HG03060 (cell line): ENCODE data around the gene OAS2.

ENCODE experiments used
- ATAC-seq: cut with Tn5 transposase; IDR thresholded peaks from one replicate; pipeline ENCODE4 v1.9.1; 2021; ENCODE audit warnings: low read depth, moderate number of reproducible peaks; ENCODE audit not compliant: unreplicated experiment

Gene OAS2, protein sequence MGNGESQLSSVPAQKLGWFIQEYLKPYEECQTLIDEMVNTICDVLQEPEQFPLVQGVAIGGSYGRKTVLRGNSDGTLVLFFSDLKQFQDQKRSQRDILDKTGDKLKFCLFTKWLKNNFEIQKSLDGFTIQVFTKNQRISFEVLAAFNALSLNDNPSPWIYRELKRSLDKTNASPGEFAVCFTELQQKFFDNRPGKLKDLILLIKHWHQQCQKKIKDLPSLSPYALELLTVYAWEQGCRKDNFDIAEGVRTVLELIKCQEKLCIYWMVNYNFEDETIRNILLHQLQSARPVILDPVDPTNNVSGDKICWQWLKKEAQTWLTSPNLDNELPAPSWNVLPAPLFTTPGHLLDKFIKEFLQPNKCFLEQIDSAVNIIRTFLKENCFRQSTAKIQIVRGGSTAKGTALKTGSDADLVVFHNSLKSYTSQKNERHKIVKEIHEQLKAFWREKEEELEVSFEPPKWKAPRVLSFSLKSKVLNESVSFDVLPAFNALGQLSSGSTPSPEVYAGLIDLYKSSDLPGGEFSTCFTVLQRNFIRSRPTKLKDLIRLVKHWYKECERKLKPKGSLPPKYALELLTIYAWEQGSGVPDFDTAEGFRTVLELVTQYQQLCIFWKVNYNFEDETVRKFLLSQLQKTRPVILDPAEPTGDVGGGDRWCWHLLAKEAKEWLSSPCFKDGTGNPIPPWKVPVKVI

DNA sequence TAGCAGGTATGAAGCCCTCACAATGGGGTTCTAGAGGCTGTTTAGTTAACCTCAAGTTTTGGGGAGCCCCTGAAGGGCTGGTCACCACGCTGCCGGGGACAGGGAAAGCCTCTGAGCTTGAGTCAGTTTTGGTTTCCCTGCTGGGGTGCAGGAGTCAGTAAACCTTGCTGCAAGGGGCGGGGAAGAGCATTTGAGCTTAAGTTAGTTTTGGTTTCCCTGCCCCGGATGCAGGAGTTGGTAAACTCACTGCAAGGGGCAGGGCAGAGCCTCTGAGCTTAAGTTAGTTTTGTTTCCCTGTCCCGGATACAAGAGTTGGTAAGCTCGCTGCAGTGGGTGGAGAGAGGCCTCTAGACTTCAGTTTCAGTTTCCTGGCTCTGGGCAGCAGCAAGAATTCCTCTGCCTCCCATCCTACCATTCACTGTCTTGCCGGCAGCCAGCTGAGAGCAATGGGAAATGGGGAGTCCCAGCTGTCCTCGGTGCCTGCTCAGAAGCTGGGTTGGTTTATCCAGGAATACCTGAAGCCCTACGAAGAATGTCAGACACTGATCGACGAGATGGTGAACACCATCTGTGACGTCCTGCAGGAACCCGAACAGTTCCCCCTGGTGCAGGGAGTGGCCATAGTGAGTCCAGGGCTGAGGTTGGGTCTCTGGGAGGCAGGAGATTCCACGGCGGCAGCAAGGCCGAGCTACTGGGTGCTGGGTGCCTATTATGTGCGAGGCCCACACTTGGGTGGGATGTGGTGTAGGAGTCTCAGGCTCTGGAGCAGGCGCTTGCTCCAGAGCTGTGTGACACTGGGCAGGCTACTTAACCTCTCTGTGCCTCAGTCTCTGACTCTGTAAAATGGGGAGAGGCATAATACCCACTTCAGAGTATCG, at the start of gene OAS2:
Gene OAS2, plus strand, starts transcription at position 357 of the 878 bp plus-strand sequence. Its CDS starts 90 bp downstream, at position 447.
- ATAC-seq: peak; percentile 57

DNA sequence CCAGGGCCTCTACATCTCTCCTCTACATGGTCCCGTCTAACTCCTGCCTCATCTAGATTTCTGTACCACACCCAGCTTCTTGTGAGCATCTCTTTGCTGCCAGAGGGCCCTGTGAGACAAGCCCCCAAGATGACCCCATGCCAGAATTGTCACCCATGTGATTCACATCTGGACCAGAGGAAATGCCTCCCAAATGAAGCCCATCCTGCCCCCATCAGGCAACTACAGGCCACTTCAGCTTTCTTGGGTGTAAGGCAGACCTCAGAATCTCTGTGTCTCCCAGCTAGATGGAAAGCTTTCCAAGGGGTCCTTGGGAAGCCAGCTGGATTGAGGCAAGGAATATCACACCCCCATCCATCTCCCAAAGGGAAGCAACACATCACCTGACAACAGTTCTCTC, 49.3 kb upstream of the OAS2 start:
- no peak for ATAC-seq

DNA sequence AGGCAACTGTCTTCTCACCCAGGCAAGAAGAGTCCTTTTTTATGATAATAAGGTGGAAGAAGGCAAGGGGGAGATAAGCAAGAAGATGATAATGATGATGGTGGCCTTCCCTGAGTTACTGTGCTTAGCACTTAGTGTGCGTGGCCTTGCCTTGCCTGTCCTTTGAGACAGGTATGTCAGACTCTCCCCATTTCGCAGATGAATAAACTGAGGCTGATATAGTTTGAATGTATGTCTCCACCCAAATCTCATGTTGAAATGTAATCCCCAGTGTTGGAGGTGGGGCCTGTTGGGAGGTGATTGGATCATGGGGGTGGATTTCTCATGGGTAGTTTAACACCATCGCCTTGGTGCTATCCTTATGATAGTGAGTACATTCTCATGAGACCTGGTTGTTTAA, 48.6 kb upstream of the OAS2 start:
- ATAC-seq: no peak

DNA sequence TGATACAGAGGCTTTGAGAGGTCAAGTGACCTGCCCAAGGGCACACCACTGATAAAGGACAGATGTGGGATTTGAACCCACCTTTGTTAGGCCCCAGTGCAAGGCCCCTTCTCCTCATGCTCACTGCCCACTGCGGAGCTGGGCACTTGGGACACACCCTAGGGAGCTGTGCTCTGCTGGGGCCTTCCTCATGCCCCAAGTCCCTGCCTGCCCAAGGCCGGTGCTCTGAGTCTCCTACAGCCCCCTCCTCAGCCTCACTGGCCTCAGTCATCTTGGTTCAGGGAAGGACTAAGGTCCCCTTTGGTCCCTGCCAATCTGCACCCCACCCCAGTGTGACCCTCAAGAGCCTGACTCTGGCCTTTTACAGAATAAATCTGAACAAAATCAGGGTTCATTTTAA, 48.0 kb upstream of the OAS2 start:
- no peak for ATAC-seq

DNA sequence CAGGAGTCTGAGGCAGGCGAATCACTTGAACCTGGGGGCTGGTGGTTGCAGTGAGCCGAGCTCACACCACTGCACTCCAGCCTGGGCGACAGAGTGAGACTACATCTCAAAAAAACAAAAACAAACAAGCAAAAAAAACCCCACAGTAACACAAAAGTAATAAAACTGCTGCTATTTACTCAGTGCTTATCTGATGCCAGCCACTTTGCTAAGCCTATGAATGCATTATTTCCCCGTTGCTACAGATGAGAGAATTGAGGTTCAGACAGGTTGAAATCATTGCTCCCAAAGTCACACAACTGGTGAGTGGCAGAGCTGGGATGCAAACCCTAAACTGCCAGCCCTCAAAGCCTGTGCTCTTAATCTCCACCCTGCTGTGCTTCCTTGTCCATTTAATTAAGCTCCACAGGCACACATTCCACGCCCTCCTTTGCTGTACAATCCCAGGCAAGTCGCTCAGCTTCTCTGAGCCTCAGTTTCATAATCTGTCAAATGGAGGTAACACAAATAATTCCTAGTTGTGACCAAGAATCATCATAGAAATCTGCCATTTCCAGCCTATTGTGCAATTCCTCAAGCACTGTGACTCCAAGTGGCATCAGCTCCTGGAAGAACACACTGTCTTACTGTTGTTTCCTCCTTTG, 45.7 kb upstream of the OAS2 start:
- no peak for ATAC-seq

DNA sequence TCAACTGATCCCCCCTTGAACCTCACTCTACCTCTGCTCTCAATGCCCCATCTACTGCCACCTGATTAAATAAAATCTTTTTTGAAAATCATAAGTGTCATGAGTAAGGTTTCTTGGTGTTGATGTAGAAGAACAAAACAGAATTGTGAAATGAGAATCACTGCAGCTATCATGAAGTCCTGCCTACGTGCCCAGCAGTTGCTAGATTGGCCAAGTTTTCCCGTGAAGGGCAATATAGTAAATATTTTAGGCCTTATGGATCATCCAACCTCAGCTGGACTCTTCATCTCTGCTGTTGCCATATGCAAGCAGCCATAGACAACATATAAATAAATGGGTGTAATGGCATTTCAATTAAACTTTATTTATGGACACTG, 45.2 kb upstream of the OAS2 start:
- ATAC-seq: no peak

DNA sequence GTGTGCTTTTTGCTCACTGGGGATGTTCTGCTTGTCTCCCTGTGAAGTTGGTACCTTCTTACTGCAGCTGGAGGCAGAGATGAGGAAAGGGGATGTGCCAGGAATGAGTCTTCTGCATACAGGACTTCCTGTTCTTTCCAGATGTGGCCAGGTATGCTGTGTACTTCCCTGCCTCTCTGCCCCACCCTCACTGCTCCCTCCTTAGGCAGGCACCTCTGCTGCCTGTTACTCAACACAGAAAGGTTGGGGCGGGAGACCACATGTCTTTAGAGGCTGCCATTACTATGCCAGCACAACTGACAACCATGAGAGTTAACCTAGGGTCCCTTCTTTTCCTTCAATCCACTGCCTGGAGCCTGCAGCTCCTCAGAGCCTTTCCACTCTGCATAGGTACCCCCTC, 42.1 kb upstream of the OAS2 start:
- ATAC-seq: no peak

DNA sequence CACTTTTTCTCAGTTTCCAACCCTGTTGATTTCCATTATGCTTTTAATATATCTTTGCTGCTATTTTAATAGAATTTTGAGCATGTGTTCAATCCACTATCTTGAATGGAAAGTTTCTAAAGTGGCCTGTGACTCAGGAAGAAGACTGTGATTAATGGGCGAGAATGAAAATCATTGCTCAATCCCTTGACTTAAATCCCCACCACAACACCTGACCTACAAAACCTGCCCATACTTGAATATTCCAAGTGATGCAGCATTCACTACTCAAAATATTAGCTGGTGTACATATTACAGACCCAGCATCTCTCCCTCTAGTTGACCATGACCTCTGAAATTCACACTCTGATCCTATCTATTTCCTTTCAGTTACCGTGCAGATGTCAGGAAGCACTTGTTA, 41.4 kb upstream of the OAS2 start:
- no peak for ATAC-seq

DNA sequence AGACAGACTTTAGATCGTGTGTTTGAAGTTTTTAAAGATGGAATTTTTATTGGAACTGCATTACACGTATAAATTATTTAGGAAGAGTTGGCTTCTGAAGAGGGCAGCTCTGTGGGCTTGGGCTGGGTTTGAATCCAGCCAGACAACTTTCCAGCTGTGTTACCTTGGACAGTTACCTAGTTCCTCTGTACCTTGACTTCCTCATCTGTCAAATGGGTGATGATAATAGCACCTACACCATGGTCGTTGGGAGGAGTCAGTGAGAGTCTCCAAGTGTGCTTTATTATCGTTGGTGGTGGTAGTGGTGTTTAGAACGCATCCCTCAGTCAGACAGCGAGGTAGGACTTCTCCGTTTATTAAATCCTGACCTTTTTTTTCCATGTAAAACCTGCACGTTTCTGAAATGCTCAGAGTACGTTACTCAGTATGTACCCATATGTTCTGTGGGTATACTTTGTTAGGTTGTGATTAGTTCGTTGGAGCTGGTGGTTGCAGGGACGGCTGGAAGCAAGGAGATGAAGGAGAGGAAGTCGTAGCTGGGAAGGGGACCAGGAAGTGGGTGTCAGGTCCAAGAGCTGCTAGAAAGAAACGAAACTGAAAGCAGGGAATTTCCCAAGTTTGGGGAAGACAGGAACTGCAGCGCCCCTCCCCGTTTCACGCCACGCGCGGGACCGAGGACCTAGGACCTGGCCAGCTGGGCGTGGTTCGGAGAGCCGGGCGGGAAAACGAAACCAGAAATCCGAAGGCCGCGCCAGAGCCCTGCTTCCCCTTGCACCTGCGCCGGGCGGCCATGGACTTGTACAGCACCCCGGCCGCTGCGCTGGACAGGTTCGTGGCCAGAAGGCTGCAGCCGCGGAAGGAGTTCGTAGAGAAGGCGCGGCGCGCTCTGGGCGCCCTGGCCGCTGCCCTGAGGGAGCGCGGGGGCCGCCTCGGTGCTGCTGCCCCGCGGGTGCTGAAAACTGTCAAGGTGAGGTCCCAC, 40.3 kb upstream of the OAS2 start, which contains the start of gene OAS3:
Gene OAS3, plus strand, starts transcription at position 734 of the 979 bp plus-strand sequence. Its CDS starts 57 bp downstream, at position 791.
- no peak for ATAC-seq

DNA sequence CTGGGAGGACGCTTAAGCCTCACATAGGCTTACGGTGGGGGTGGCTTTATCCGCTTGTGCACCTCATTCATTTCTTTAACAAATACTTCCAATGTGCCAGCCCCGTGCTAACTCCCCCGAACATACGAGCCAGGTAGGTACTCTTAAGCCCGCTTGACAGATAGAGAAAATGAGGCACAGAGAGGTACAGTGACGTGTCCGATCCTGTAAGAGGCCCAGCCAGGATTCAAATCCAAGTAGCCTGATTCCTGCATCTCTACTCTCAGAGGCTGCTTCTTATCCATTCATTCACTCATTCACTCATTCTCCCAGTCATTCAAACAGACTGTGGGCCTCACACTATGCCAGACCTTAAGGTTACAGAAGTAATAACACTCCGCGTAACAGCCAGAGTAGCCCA, 39.6 kb upstream of the OAS2 start:
- ATAC-seq: no peak

DNA sequence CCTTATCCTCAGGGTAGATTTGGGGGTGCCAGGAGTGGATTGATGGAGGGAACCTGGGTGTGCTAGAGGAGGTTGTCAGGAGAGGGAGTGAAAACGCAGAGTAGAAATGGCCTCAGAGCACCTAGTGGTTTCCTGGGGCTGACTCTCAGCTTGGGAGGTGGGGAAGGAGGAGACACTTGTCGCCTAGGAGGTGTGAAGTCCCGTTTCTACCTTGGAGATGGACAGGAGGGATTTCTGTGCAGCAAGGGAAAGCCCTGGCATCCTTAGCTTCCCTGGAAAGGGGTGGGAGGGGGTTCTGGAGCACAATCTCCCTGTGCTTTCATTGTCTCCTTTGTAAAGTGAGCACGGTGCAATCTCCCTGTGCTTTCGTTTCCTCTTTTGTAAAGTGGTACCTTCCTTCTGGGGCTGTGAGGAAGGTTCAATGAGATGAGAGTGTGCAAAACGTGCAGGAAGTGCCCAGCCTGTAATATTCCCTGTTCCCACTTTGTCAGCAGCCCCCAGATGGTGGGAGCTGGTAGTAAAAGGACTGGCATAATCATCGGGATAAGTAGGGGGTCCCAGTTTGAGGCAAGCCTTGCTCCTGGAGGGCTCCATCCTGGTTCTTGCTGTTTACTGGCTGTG, 38.4 kb upstream of the OAS2 start:
- ATAC-seq: peak; percentile 70

DNA sequence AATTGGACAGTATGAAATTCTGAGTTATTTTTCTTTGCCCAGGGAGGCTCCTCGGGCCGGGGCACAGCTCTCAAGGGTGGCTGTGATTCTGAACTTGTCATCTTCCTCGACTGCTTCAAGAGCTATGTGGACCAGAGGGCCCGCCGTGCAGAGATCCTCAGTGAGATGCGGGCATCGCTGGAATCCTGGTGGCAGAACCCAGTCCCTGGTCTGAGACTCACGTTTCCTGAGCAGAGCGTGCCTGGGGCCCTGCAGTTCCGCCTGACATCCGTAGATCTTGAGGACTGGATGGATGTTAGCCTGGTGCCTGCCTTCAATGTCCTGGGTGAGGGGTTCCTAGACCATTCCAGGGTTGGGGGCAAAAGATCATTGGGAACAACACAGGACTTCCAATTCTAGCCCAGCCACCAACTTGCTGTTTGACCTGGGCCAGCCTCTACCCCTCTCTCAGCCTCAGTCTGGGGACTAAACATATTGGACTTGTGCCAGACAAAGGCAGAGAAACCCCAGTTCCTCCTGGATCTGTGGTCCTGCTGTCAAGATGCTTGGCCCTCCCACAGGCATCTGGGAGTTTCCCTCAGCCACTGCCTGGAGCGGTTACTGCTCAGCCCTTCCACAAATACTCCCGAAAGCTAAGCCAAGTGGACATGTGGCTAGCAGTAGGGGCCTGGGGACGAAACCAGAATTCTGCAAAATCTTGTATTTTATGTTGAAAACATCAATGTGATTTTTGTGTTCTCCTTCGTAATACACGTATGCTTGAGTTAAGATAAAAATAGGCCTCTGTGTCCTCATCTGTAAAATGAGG, 36.6 kb upstream of the OAS2 start:
- ATAC-seq: no peak

DNA sequence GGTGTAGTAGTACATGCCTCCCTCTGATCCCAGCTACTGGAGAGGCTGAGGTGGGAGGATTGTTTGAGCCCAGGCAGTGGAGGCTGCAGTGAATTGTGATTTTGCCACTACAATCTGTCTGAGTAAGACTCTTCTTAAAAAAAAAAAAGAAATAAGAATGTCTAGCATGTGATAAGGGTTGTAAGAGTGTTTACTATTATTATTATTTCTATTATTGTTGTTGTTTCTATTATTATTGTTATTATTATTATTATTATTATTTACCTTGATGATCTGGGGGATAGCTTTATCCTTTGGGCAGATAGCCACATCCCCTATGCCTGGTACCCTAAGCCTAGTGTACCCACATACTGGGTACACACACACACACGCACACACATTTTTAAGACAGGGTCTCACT, 35.7 kb upstream of the OAS2 start:
- ATAC-seq: no peak

DNA sequence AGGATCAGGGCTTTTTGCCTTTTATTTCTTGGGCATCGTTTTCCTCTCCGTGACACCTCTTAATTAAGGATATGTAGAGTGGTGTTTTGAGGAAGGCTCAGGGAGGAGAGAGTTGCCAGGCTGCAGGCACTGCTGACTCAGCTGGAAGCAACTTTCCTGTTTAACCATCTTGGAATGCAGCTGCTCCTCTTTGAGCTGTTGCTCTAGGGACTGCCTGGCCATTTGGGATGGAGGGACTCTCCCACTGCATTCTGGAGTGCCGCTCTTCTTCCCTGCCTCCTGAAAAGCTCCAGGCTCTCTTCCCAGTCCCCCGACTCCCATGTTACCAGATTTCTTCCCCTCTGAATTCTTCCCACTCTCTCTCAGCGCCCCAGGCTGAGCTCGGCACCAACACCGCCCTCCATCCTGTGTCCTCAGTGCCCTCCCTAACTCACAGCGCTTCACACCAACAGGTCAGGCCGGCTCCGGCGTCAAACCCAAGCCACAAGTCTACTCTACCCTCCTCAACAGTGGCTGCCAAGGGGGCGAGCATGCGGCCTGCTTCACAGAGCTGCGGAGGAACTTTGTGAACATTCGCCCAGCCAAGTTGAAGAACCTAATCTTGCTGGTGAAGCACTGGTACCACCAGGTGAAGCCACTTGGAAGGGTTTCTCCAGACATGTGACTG, 34.2 kb upstream of the OAS2 start:
- no peak for ATAC-seq

DNA sequence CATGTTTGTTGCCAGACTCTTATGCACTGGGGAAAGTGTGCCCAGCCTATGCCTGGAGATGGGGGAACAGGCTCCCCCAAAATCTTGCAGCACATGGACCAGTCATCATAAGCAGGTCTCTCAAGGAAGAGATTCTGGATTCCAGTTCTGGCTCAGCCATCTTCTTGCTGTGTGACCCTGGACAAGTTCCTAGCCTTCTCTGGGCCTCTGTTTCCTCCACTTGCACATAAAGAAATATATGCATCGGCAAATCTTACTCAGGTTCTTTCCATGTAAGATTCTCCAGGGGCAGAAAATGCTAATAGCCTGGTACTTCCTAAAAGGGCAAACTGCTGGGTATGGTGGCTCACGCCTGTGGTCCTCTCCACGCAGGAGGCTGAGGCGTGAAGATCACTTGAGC, 32.8 kb upstream of the OAS2 start:
- no peak for ATAC-seq

DNA sequence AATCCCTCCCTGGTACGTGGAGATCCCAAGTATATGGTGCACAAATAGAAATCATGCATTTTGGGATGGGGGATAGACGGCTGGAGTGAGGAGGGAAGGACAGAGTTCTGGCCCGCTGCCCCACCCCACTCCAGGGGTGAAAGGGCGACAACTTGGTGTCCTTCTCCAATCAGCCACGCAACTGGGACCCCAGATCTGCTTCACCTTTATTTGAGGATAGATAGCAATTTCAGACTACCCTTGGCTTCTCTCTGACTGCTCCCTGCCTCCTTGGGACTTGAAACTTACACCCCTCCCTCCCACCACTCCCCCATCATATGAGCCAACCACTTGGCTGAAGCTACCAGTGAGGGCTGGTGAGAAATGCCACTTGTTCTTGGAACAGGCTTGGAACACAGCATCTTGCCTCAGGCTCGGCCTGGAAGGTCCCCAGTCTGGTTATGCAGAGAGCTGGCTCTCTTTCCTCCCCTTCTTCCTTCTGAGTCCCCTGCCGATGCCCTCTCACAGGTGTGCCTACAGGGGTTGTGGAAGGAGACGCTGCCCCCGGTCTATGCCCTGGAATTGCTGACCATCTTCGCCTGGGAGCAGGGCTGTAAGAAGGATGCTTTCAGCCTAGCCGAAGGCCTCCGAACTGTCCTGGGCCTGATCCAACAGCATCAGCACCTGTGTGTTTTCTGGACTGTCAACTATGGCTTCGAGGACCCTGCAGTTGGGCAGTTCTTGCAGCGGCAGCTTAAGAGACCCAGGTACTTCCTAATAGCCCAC, 31.9 kb upstream of the OAS2 start:
- no peak for ATAC-seq

DNA sequence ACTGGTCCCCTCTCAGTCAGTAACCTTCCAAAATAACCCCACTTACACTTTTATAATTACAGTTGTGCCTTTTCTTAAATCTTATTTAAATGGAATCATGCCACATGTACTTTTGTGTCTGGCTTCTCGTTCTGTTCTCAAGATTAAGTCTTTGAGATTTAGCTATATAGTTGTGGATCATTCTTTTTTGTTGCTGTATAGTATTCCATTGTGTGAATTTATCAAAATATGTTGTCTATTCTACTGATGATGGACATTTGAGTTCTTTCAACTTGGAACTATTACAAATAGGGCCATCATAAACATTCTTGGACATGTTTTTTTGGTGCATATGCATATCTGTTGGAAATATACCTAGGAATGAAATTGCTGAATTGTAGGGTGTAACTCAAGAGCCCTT, 31.0 kb upstream of the OAS2 start:
- ATAC-seq: no peak
